ENCODE data around the gene SEMA4D.
"Not testable (repeated sequence)": the region's sequence is repeated elsewhere in the genome, so short reads cannot be mapped to it uniquely, and the experiment has no call there.

Gene SEMA4D

DNA sequence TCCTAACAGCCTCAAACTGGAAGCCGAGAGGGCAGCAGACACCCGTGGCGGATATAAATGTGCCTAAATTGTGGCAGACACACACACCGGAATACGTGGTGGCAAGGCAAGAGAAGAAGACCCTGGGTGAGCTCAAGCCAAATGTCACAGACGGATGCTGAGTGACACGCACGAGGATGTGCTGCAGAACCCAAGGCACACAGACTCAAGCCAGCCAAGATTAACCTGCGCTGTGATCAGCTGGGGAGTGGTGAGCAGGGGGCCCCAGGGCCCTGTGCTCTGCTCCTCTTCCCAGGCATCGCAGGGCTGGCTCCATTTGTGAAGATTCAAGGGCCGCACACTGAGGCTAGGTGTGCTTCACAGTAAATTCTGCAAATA is 16.4 kb downstream of the SEMA4D start:
- no peak for DNase-seq (ENCODE audit: low read depth)
- TF ChIP-seq, protein P1, sequence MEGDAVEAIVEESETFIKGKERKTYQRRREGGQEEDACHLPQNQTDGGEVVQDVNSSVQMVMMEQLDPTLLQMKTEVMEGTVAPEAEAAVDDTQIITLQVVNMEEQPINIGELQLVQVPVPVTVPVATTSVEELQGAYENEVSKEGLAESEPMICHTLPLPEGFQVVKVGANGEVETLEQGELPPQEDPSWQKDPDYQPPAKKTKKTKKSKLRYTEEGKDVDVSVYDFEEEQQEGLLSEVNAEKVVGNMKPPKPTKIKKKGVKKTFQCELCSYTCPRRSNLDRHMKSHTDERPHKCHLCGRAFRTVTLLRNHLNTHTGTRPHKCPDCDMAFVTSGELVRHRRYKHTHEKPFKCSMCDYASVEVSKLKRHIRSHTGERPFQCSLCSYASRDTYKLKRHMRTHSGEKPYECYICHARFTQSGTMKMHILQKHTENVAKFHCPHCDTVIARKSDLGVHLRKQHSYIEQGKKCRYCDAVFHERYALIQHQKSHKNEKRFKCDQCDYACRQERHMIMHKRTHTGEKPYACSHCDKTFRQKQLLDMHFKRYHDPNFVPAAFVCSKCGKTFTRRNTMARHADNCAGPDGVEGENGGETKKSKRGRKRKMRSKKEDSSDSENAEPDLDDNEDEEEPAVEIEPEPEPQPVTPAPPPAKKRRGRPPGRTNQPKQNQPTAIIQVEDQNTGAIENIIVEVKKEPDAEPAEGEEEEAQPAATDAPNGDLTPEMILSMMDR (IDR thresholded peaks at IDR 0.05; ENCODE audit: control insufficient read depth, insufficient read depth, low read depth, low read length, missing control alignments), result no peak
- H3K4me3 ChIP-seq (ENCODE audit: control insufficient read depth, low read depth, low read length), result no peak overlapping the region

GRCh38 chr9:89480825-89481537 is 16.9 kb downstream of the SEMA4D start:
- no peak for DNase-seq (ENCODE audit: low read depth)
- TF ChIP-seq, protein P1 (IDR thresholded peaks at IDR 0.05; ENCODE audit: control insufficient read depth, insufficient read depth, low read depth, low read length, missing control alignments), result no peak
- no peak overlapping the region for H3K4me3 ChIP-seq (ENCODE audit: control insufficient read depth, low read depth, low read length)

DNA sequence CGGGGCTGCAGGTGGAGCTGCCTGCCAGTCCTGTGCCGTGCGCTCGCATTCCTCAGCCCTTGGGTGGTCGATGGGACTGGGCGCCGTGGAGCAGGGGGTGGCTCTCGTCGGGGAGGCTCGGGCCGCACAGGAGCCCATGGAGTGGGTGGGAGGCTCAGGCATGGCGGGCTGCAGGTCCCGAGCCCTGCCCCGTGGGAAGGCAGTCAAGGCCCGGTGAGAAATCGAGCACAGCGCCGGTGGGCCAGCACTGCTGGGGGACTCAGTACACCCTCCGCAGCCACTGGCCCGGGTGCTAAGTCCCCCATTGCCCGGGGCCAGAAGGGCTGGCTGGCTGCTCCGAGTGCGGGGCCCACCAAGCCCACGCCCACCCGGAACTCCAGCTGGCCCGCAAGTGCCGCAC is 17.5 kb downstream of the SEMA4D start:
- not testable (repeated sequence) for H3K4me3 ChIP-seq (ENCODE audit: control insufficient read depth, low read depth, low read length); DNase-seq (ENCODE audit: low read depth)

DNA sequence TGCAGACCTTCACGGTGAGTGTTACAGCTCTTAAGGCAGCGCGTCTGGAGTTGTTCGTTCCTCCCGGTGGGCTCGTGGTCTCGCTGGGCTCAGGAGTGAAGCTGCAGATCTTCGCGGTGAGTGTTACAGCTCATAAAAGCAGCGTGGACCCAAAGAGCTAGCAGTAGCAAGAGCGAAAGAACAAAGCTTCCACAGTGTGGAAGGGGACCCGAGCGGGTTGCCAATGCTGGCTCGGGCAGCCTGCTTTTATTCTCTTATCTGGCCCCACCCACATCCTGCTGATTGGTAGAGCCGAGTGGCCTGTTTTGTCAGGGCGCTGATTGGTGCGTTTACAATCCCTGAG is 18.3 kb downstream of the SEMA4D start:
- H3K4me3 ChIP-seq (ENCODE audit: control insufficient read depth, low read depth, low read length), result not testable (repeated sequence)

DNA sequence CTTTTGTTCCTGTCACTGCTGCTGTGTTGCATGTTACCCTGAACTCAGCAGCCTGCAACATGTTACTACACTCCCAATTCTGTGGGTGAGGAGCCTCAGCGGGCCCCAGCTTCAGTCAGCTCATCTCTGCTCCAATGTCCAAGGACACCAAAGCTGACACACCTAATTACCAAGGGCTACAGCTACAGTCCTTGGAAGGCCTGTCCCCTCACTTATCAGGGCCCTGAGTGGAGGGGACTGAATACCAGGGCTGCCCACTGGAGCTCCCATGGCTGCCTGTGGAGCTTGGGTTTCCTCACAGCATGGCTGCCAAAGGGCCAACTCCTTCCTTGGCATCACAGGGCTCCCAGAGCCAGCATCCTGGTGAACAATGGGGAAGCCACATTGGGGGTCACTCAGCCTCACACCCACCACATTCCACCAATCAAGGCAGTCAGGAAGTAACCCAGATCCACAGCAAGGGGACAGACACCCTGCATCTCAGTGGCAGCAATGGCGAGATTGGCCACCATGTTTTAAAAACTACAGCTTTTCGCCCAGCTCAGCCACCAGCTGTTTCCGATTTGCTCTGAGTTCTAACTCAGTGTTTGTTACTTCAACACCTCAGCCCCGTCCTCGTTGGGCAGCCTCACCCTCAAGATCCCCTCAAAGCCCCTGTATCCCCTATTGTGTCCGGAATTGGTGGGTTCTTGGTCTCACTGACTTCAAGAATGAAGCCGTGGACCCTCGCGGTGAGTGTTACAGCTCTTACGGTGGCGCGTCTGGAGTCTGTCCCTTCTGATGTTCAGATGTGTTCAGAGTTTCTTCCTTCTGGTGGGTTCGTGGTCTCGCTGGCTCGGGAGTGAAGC is 18.9 kb downstream of the SEMA4D start:
- TF ChIP-seq, protein P1 (IDR thresholded peaks at IDR 0.05; ENCODE audit: control insufficient read depth, insufficient read depth, low read depth, low read length, missing control alignments), result no peak
- H3K4me3 ChIP-seq (ENCODE audit: control insufficient read depth, low read depth, low read length), result no peak overlapping the region

More for the DNA sequence above, 18.3 kb downstream of the SEMA4D start:
- DNase-seq (ENCODE audit: low read depth), result not testable (repeated sequence)

GRCh38 chr9:89477811-89478630 is 19.9 kb downstream of the SEMA4D start:
- H3K4me3 ChIP-seq (ENCODE audit: control insufficient read depth, low read depth, low read length), result no peak overlapping the region
- TF ChIP-seq, protein P1 (IDR thresholded peaks at IDR 0.05; ENCODE audit: control insufficient read depth, insufficient read depth, low read depth, low read length, missing control alignments), result no peak
- no peak for DNase-seq (ENCODE audit: low read depth)

More for the DNA sequence above, 18.9 kb downstream of the SEMA4D start:
- DNase-seq (ENCODE audit: low read depth), result no peak

DNA sequence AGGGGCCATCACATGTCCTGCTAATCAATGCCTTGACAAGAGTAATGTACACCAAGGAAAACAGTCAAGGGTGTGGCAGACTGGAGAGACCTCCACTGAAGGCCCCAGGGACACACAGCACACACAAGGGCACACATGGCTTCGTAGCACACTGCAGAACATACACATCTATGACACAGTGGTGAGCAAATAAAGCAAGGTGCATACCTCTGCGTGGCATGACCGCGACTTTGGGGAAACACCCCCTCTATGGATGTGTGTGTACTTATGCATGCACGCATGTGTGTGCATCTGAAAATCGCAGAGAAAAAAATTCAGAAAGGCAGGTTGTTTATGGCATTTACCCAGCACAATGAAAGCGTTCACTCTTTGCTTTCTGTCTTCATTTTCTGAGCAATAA is 20.5 kb downstream of the SEMA4D start:
- TF ChIP-seq, protein P1 (IDR thresholded peaks at IDR 0.05; ENCODE audit: control insufficient read depth, insufficient read depth, low read depth, low read length, missing control alignments), result no peak
- H3K4me3 ChIP-seq (ENCODE audit: control insufficient read depth, low read depth, low read length), result no peak overlapping the region
- DNase-seq (ENCODE audit: low read depth), result no peak

All from AG09309 (cell line).